AG20443 (cell line): ENCODE data around the gene ODAD2.
A peak's percentile ranks its signal among the peaks of the same experiment; 100 is the strongest.

Source experiments
- DNase-seq: peaks from one replicate; pipeline ENCODE4 v3.0.0; 2012; ENCODE audit warnings: low spot score, mixed read lengths

Gene ODAD2

DNA sequence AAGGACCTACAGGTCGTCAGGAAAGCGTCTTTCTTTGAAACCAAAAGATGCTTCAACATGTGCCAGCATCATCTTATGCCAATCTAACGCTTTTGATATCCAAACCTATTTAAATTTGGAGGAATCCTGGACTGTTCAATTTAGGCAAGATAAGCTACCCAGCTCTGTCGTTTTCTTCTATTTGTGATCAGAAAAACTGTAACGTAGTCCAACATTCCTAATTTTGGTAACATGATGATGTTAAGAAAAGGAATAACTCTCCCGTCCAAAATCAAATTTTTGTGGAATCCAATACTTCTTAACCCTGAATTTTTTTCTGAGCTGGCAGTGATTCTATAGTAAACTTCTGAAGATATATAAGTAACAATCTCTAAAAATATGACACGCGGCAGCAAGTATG, 160.0 kb downstream of the ODAD2 start:
- DNase-seq = no peak

DNA sequence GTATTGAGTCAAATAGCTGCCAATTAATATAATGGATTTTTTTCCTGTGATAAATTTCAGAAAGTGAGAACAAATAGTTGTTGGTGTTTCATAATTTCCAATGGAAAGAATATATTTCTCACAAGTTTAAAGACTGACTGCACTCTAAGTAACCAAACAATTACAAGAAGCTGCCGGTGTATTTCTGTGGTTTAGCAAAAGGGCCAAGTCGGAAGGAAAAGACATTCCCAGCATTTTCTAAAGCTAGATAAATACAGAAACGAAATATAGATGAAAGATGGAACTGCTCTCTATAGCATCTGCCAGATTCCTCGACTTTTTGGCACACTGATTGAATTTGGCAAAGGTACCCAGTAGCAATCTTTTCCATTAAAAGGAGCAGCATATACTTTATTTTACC, 160.5 kb downstream of the ODAD2 start:
- DNase-seq = peak; percentile 41

DNA sequence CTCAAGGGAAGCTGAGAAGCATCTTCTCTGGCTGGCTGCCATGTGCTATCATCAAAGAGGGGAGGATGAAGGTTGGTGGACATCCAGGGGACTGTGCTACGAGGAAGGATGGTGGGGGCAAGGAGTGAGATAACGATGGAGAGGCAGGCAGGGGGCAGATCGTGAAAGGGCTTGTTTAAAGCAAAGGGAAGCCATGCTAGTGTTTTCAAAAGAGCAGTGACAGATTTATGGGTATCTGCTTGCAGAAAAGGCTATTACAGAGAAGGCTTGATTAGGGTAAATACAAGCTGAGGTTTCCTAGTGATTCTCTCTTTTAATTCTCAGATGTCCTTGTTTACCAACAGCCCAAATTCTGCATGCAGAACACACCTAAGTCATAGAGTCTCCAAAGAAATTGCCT, 164.4 kb downstream of the ODAD2 start:
- DNase-seq = no peak

DNA sequence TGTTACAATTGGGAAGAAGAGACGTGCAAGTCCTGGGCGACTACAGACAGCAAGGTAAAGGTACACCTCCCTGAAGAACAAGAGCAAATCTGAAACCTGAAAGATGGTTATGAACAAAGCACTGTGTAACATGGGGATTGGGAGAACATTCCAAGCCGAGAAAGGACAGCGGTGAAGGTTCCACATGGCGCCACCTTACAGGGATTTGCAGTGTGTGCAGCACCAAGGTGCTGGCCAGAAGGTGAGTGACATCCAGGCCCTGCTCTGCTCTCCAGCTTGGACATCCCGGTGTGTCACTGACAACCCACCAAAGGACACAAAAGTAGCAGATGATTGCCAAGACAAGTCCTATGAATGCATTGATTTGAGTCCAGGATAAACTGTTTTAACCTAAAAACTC, 165.1 kb downstream of the ODAD2 start:
- no peak for DNase-seq

DNA sequence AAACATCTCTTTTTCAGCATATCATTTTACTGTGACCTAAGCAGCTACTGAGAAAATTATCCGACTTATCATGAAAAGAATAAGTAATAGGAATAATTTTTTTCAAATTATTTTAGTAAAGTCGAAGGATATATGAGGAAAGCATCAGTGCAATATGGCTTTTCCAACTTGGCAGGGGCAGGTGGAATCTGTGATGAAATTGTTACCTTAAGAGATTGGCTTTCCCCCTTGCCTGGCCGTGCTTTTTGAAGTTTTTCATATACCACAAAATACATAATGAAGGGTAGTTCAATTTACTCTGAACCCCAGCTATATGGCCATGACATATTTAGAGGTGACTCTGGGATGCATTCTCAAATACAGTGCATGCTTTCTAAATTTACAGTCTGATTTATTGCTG, 166.1 kb downstream of the ODAD2 start:
- no peak for DNase-seq

DNA sequence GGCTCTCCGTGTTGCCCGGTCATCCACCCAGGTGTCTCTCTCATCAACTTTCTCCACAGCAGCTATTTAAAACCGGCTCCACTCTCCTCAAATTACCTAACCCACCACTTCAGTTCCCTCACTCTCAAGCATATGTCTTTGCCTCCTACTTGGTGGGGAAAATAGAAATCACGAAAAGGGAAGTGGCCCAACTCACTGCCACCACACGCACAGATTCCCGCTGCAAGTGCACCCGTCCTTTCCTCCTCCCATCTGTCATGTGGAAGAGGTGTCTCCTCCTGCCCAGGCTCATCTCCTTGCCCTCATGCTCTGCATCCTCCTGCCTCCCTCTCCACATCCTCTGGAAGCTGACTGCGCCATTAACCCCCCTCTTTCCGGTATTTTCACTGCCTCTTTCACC, 172.5 kb downstream of the ODAD2 start:
- DNase-seq = no peak

DNA sequence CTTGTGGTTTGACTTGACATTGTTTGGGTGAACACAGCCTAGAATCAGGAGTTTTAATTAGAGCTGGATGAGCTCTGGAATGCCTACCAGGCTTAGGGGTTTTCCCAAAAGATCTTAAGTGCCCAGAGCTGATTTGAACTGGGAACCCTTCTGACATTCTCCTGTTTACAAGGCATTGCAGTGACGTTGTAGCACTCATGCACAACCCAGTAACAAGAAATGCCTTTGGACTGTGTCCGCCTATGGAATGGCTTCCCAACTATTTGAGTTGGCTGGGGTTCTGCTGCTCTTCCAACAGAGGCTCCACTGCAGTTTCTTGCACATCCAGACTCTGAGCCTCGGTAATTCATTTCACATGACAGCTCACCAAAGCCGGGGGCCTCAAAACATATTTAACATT, 176.6 kb downstream of the ODAD2 start:
- peak; percentile 69 for DNase-seq

DNA sequence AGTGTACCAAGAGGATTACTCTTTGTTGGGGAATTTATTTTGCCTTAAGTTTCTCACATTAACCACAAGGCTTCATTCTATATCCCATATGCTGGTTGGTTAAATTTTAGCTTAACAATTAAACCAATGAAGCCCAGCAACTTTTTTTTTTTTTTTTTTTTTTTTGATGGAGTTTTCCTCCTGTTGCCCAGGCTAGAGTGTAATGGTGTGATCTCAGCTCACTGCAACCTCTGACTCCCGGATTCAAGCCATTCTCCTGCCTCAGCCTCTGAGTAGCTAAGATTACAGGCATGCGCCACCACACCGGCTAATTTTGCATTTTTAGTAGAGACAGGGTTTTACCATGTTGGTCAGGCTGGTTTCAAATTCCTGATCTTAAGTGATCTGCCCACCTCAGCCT, 178.2 kb downstream of the ODAD2 start:
- DNase-seq = no peak

DNA sequence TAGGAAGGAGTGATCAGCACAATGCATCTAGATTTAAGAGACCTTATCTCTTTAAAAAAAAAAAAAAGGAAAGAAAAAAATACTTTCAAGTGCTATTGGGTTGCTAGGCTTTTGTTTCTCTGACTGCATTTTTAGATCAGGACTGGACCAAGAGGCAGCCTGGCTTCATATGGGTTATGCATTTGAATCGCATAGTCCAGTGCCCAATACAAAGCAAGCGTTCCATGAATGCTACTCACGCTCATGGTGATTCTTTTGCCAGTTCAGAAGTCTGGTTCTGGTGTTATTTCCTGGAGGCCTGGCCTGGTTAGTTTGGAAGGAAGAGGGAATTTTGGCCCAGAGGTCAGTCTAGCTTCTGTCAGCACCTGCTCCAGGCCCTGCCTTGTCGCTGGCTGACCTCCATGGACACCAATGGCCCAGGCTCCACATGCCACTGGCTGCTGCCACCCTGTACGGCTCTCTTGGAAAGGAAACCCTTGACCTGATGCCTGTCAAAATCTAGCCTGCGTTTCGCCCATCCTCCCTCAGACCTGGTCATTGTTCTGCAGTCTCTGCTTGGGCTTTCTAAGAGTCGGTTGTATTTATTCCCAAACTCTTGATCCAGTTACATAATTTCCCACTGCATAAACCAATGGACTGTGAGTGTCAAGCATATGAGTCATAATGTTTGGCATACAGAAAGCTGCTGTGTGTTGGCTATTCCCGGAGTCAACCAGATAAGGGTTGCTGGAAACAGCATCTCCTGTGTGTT, 178.9 kb downstream of the ODAD2 start:
- DNase-seq = peak; percentile 85

DNA sequence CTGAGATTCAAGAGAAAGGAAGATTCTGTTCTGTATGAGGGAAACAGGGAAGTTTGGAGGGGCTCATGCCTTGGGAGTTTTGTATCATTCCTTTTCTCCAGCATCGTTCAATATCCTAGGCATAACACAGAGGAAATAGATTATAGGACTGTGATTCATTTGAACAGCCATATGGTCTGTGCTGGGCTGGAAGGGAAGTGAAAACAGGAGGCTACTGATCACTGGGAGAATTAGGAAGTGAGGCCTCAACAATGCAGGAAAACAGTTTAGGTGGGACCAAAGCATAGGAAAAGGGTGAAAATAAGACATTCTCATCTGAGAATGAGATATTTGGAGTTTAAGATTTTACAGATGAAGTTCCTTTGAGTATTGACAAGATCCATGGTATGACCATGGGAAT, 182.6 kb downstream of the ODAD2 start:
- no peak for DNase-seq

DNA sequence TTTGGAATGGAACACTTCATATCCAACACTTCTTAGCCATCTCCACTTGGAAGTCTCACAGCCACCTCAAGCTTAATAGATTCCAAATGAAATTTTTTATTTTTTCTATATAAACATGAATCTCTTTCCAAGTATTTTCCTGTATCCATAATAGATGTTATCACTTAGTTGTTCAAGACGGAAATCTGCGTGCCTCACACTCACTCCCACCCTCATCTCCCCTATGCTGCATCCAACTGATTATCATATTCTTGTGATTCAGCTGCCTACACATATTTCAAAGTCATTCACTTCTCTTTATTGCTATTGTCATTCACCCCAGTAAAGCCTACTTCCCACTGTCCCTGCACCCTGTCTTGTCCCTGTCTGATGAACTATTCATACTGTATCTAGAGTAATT, 183.0 kb downstream of the ODAD2 start:
- DNase-seq = no peak

DNA sequence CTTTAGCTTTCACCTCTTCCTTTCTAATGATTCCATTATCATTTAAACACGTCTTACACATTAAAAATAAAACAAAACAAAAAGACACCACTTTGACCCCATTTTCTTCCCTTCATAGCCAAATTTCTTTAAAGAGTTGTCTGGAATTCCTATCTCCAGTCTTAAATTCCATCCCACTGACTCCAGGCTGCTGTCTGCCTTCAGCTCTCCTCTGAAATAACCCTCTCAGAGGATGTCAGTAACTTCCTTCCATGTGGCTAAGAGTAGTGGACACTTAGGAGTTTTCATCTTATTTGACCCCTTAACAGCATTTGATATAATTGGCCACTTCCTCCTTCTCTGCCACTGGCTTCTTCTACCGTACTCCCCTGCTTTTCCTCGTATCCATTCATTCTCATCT, 183.6 kb downstream of the ODAD2 start:
- DNase-seq = peak; percentile 55

DNA sequence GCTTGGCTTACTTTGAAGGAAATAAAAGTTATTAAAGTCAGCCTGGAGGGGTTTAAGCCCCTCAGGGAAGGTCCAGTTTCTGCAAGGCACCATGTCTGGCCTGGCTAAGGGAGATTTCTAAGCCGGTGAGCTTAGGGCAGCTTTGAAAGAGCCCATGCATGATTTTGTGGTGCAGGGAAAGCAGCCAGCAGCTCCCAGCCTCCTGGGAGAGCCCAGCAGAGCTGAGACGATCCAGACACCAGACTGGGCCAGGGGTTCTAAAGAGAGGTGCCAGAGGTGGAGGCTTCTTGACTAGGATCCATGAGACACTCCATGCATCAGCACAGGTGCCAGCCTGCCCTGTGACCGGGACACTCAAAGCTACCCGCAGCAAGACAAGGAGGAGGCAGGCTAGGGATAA, 193.7 kb downstream of the ODAD2 start:
- DNase-seq = no peak

DNA sequence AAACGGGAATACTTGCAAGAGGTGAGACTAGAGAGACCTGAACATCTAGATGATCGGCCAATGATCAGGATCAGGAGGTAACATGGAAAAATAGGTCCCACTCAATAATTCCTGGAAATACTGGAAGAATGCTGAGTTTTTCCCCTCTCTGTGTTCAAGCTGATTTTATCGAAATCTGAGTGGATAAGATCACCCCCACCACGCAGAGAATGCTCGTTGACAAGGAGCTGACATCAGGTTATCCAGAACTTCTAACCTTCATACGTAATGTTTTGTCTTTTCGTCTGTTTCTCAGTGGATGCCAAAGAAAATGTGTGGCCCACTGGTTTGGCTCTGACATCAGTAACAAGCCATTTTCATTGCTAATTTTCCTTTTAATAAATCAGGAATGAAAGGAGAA, 194.7 kb downstream of the ODAD2 start:
- DNase-seq = no peak

DNA sequence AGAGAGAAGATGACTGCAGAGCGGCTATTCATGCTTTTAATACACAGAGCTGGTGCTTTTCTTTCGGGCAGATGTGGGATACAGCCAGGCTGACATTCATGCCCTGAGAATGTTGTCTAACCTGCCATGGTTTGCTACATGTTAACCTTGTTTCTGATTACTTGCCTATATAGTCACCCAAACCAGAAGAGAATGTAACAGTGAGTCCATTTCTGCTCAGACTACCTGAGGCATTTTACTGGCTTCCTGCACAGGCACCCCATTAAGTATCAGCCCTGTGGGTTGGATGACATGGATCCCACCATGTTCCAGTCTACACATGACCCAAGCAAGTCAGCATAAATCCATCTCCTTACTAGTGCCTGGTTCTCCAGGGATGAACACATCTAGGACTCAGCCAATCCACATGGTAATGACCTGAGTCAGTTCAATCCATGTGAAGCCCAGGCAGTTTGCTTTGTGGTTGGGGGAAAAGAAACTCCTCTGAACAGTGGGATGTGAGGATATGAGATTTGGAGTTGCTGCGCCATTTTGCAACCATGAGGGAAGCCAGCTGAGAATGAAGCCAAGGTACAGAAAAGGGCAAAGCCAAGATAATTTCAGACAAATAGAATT, 197.6 kb downstream of the ODAD2 start:
- DNase-seq = no peak

DNA sequence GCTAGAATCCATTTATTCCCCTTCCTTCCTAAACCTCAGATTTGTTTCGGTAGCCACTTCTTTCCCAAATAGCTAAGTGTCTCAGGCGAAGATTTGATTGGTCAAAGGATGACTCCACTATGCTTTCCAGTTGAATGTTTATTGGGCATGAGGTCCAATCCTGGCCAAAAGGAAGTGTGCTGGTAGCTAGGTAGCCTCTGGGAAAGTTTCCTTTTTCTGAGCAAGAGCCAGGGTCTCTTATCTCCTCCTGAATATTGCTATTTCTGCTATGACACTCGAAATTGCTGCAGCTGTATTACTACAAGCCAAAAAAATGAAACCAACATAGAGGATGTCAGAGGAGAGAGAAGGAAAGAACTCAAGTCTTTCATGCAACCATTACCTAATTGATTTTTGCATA, 199.8 kb downstream of the ODAD2 start:
- DNase-seq = no peak

DNA sequence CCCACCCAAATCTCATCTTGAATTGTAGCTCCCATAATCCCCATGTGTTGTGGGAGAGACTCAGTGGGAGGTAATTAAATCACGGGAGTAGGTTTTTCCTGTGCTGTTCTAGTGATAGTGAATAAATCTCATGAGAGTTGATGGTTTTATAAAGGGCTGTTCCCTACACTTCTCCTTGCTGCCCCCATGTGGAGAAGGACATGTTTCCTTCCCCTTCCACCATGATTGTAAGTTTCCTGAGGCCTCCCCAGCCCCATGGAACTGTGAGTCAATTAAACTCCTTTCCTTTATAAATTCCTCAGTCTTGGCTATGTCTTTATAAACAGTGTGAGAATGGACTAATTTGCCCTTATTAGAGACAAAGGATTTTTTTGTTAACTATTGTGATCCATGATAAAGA, 204.7 kb downstream of the ODAD2 start:
- no peak for DNase-seq

DNA sequence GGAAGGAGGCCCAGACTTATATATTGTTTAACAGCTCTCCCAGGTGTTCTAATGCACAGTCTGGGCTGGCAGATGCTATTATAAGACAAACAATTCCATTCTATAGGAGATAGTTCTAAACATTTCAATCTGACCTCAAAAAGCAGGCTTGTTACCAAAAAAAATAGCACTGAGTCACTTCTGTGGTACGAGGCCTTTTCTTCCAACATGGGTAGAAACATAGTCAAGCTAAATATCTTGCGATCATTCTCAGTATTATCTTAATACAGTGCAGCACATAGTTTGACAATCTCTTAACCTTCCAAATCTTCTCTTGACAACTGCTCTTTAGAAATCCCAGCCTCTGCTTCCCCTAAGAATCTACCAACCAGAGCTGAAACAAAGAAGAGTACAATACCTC, 206.7 kb downstream of the ODAD2 start:
- no peak for DNase-seq

DNA sequence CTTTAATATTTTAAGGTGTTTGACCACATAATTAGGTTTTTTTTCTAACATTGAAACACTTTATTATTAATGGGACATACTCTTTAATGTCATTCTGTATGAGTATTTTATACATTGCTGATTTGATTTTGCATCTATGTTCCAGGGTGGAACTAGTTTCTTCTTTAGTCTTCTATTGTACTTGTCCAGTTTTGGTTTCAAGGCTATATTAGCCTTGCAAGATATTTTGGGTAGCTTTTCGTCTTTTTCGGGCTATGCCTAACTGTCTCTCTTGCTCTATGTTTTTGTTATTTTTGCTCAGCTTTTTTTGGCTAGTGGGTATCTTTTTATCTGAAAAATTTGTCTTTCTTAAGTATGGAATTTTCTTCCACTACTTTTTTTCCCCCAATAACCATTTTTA, 214.6 kb downstream of the ODAD2 start:
- no peak for DNase-seq

DNA sequence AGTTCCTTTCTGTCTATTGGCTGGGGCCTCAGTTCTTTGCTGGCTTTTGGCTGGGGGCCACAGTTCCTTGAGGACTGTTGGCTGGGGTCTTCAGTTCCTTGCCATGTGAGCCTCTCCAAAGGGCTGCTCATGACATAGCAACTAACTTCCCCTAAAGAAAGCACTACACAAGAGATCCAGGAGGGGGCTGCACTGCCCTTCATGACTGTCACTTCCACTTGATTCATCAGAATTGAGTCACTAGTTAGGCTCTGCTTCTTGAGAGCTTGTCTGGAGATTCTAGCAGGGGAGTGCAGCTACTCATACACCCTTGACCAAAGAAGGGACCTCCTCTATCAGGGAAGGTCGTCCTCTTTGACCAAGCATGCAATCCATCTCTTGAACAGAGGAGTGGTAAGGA, 215.2 kb downstream of the ODAD2 start:
- peak; percentile 62 for DNase-seq

DNA sequence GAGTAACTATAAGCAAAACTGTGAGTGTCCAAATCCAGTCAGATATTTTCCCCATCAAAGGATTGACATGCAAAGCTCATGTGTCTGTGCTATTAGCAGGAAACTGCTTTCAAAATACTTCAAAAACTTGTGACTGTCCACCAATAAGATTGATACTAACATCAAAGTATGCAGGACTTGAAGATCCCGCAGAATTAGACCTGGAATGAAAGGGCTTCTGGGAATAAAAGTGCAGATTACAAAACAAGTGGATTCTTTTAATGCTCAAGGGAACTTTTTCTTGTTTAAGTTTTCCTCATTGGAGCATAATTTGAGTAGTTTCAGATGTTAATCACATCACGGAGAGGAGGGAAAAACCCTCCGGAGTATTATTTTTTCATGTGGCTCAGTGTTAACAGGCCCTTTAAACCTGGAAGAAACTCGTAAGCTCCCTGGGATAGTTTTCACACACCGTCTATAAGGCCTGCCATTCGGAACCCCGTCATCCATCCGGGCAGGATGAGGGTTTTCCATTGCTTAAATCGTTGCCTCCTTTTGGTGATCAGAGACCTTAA, 219.3 kb downstream of the ODAD2 start:
- peak; percentile 25 for DNase-seq

DNA sequence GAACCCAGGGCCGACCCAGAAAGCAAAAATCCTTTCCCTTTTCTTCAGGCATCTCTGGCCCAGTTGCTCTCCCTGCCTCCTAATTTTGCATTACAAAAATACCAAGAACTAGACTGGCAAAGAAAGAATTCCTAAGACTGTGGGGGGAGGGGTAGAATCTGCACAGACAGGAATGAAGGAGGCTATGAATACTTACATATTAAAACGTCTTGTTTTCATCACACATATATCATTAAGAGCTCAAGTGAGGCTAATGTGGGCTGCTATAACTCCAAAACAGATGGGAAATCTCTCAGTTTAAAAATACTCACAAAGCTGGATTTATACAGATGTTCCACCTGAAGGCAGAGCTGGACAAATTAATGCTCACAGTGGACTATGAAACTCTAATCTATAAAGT, 224.0 kb downstream of the ODAD2 start:
- peak; percentile 10 for DNase-seq

DNA sequence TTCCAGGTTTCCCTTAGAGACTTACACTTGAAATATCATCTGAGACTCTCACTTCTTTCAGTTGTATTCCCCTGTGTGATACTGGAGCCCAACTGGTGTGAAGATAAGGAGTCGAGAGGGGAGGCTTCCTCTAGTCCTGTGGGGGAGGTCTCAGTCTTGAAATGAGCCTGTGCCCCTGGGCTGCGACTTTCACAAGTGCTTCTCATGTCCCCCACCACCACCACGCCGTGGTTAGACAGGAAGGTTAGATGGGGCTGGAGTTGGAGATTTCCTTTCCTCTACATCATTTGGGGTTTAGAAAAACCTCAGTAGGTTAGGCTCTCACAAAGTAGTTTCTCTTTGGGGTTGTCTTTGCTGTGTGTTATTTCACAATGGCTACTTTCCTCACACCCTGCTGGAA, 227.6 kb downstream of the ODAD2 start:
- DNase-seq = no peak

DNA sequence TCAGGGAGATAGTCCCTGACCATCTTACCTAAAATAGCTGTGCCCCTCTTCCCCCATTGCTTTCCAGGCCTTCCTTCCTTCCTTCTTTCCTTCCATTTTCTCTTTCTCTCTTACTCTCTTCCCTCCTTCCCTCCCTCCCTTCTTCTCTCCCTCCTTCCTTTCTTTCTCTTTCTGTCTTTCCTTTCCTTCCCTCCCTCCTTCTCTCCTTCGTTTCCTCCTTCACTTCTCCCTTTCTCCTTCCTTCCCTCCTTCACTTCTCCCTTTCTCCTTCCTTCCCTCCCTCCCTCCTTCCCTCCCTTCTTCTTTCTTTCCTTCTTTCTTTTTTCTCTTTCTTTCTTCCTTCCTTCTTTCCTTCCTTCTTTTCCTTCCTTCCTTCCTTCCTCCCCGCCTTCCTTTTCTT, 228.7 kb downstream of the ODAD2 start:
- DNase-seq = no peak
